Measurements from ENCODE around the gene HDHD5. TPM values are rescaled to one million over a fixed set of nuclear protein-coding genes. Genes with fewer than 3 reads are reported as not detected.

Gene HDHD5
- total and polyA plus RNA-seq, 4 donors: 13.2 to 46.1 (median 35.9) TPM

- no peak overlapping the region for H3K9ac ChIP-seq (ENCODE audit: low read depth in 1 of 2, low read length in 2 of 2)
- TF ChIP-seq RXRA (IDR thresholded peaks at IDR 0.05) (no peak), FOXA2 (IDR thresholded peaks at IDR 0.05) (no peak)
- H3K9me3 ChIP-seq (ENCODE audit: control insufficient read depth in 4 of 4, low read length in 3 of 4): no peaks in the 10 kb centered on the region
- no peak overlapping the region for H3K4me3 ChIP-seq (ENCODE audit: low read depth in 1 of 3, low read length in 3 of 3)
- H3K27me3 ChIP-seq (ENCODE audit: control insufficient read depth in 4 of 4, insufficient read depth in 4 of 4, low read length in 3 of 4): no peaks in the 10 kb centered on the region
- peaks cover 0 to 4% (median 0%) of the 10 kb centered on the region in 4 donors for H3K4me1 ChIP-seq (ENCODE audit: control insufficient read depth in 4 of 4, insufficient read depth in 4 of 4, low read length in 3 of 4)
- H3K27ac ChIP-seq (ENCODE audit: low read depth in 1 of 2, low read length in 2 of 2): no peak overlapping the region
- peaks cover 8 to 37% (median 17%) of the 10 kb centered on the region in 4 donors for H3K36me3 ChIP-seq (ENCODE audit: control insufficient read depth in 4 of 4, insufficient read depth in 3 of 4, low read depth in 1 of 4, low read length in 3 of 4)
- DNase-seq (ENCODE audit: low spot score): no peak
- WGBS: 88% methylated on average over 13 of the region's 13 CpGs
Observed at GRCh38 chr22:17110791-17111550, 48.1 kb downstream of the HDHD5 start.

GRCh38 chr22:17109976-17110375 is 49.1 kb downstream of the HDHD5 start:
- H3K36me3 ChIP-seq (ENCODE audit: control insufficient read depth in 4 of 4, insufficient read depth in 3 of 4, low read depth in 1 of 4, low read length in 3 of 4): peaks cover 14 to 46% (median 20%) of the 10 kb centered on the region in 4 donors
- H3K27me3 ChIP-seq (ENCODE audit: control insufficient read depth in 4 of 4, insufficient read depth in 4 of 4, low read length in 3 of 4): no peaks in the 10 kb centered on the region

GRCh38 chr22:17109113-17109865 is 49.8 kb downstream of the HDHD5 start:
- Histone ChIP-seq H3K9ac (ENCODE audit: low read depth in 1 of 2, low read length in 2 of 2) (no peak overlapping the region), H3K27ac (ENCODE audit: low read depth in 1 of 2, low read length in 2 of 2) (no peak overlapping the region), H3K27me3 (ENCODE audit: control insufficient read depth in 4 of 4, insufficient read depth in 4 of 4, low read length in 3 of 4) (no peaks in the 10 kb centered on the region), H3K4me3 (ENCODE audit: low read depth in 1 of 3, low read length in 3 of 3) (no peak overlapping the region), H3K9me3 (ENCODE audit: control insufficient read depth in 4 of 4, low read length in 3 of 4) (no peaks in the 10 kb centered on the region), H3K4me1 (ENCODE audit: control insufficient read depth in 4 of 4, insufficient read depth in 4 of 4, low read length in 3 of 4) (peaks cover 0 to 4% (median 0%) of the 10 kb centered on the region in 4 donors), H3K36me3 (ENCODE audit: control insufficient read depth in 4 of 4, insufficient read depth in 3 of 4, low read depth in 1 of 4, low read length in 3 of 4) (peaks cover 15 to 53% (median 23%) of the 10 kb centered on the region in 4 donors)
- 96% methylated on average over 42 of the region's 42 CpGs for WGBS
- no peak for TF ChIP-seq TAF1 (conservative IDR thresholded peaks at IDR 0.05)
- TF ChIP-seq SP1 (IDR thresholded peaks at IDR 0.05): no peak
- TF ChIP-seq YY1 (IDR thresholded peaks at IDR 0.05): no peak
- no peak for TF ChIP-seq RXRA (IDR thresholded peaks at IDR 0.05)
- no peak for TF ChIP-seq CTCF (IDR thresholded peaks at IDR 0.05; ENCODE audit: low read depth, low read length, missing input control)
- no peak for TF ChIP-seq FOXA2 (IDR thresholded peaks at IDR 0.05)
- DNase-seq (ENCODE audit: low spot score): no peak

More at GRCh38 chr22:17109976-17110375, 49.1 kb downstream of the HDHD5 start:
- TF ChIP-seq REST (IDR thresholded peaks at IDR 0.05) (no peak), GABPA (IDR thresholded peaks at IDR 0.05 in 1 of 2, conservative IDR thresholded peaks at IDR 0.05 in 1 of 2) (no peak)
- Histone ChIP-seq H3K9me3 (ENCODE audit: control insufficient read depth in 4 of 4, low read length in 3 of 4) (no peaks in the 10 kb centered on the region), H3K9ac (ENCODE audit: low read depth in 1 of 2, low read length in 2 of 2) (no peak overlapping the region), H3K4me3 (ENCODE audit: low read depth in 1 of 3, low read length in 3 of 3) (no peak overlapping the region), H3K4me1 (ENCODE audit: control insufficient read depth in 4 of 4, insufficient read depth in 4 of 4, low read length in 3 of 4) (peaks cover 0 to 4% (median 0%) of the 10 kb centered on the region in 4 donors), H3K27ac (ENCODE audit: low read depth in 1 of 2, low read length in 2 of 2) (no peak overlapping the region)
- no peak for DNase-seq (ENCODE audit: low spot score)
- 96% methylated on average over 16 of the region's 16 CpGs for WGBS

All from liver (tissue), 9 donors.